ENCODE measurements around the gene MED28.
"Not testable (repeated sequence)": the region's sequence is repeated elsewhere in the genome, so short reads cannot be mapped to it uniquely, and the experiment has no call there.

MED28 gene

GRCh38 chr4:17614416-17615299 lies at the start of gene MED28:
MED28 (plus strand) TSS chr4:17614641; CDS start chr4:17614655, 14 bp downstream.
- peak; percentile 98 for DNase-seq

- no peak for DNase-seq
Observed at GRCh38 chr4:17565846-17566245, 48.6 kb upstream of the MED28 start.

GRCh38 chr4:17567271-17567670 lies 47.2 kb upstream of the MED28 start:
- no peak for DNase-seq

GRCh38 chr4:17574206-17574605 lies 40.2 kb upstream of the MED28 start:
- no peak for DNase-seq

GRCh38 chr4:17575177-17575576 lies 39.3 kb upstream of the MED28 start:
- not testable (repeated sequence) for DNase-seq

GRCh38 chr4:17576932-17577664 lies 37.3 kb upstream of the MED28 start, which contains the start of gene LAP3:
LAP3 (plus strand) TSS chr4:17577198; CDS start chr4:17577466, 268 bp downstream.
- DNase-seq: peak; percentile 99

- DNase-seq: peak; percentile 41
Observed at GRCh38 chr4:17577665-17578481, 36.6 kb upstream of the MED28 start.

- no peak for DNase-seq
Observed at GRCh38 chr4:17578482-17578891, 36.0 kb upstream of the MED28 start.

GRCh38 chr4:17580969-17581368 lies 33.5 kb upstream of the MED28 start:
- DNase-seq: no peak

GRCh38 chr4:17583276-17583675 lies 31.2 kb upstream of the MED28 start:
- no peak for DNase-seq

GRCh38 chr4:17583941-17584340 lies 30.5 kb upstream of the MED28 start:
- no peak for DNase-seq

- no peak for DNase-seq
Observed at GRCh38 chr4:17584521-17585213, 29.8 kb upstream of the MED28 start.

- DNase-seq: no peak
Observed at GRCh38 chr4:17587094-17587822, 27.2 kb upstream of the MED28 start.

- no peak for DNase-seq
Observed at GRCh38 chr4:17589355-17589754, 25.1 kb upstream of the MED28 start.

GRCh38 chr4:17595471-17596005 lies 18.9 kb upstream of the MED28 start:
- no peak for DNase-seq

- no peak for DNase-seq
Observed at GRCh38 chr4:17597517-17597916, 16.9 kb upstream of the MED28 start.

GRCh38 chr4:17599826-17600225 lies 14.6 kb upstream of the MED28 start:
- DNase-seq: no peak

- DNase-seq: no peak
Observed at GRCh38 chr4:17605236-17605635, 9.2 kb upstream of the MED28 start.

GRCh38 chr4:17613761-17614415 lies 553 bp upstream of the MED28 start:
- peak; percentile 8 for DNase-seq

- DNase-seq: no peak
Observed at GRCh38 chr4:17616283-17616682, 1.8 kb downstream of the MED28 start.

- DNase-seq: no peak
Observed at GRCh38 chr4:17618926-17619325, 4.5 kb downstream of the MED28 start.
